Measurements from ENCODE around the gene MON1B.
"Not testable (repeated sequence)": the region's sequence is repeated elsewhere in the genome, so short reads cannot be mapped to it uniquely, and the experiment has no call there.

The MON1B gene

GRCh38 chr16:77190478-77191258 is at the start of gene MON1B:
Gene MON1B (plus strand): TSS chr16:77191190. CDS start chr16:77191486, 296 bp downstream.
- DNase-seq, result peak; percentile 95 to 100 (median 96)
- intact Hi-C loops (cut with DNase I), result no loop called here

- DNase-seq, result no peak
- intact Hi-C loops (cut with DNase I), result no loop called here
Observed at GRCh38 chr16:77143364-77143763, 47.6 kb upstream of the MON1B start.

- DNase-seq, result no peak
- intact Hi-C loops (cut with DNase I), result no loop called here
Observed at GRCh38 chr16:77148121-77148520, 42.9 kb upstream of the MON1B start.

GRCh38 chr16:77157346-77158058 is 33.5 kb upstream of the MON1B start:
- intact Hi-C loops (cut with DNase I), result no loop called here
- DNase-seq, result no peak

- intact Hi-C loops (cut with DNase I), result no loop called here
Observed at GRCh38 chr16:77158293-77158692, 32.7 kb upstream of the MON1B start.

GRCh38 chr16:77165006-77165405 is 26.0 kb upstream of the MON1B start:
- intact Hi-C loops (cut with DNase I), result no loop called here
- DNase-seq, result no peak

More at GRCh38 chr16:77158293-77158692, 32.7 kb upstream of the MON1B start:
- peak in 1 of 10 donors; percentile 54 for DNase-seq

- DNase-seq; intact Hi-C loops (cut with DNase I): not testable (repeated sequence)
Observed at GRCh38 chr16:77165536-77166236, 25.3 kb upstream of the MON1B start.

GRCh38 chr16:77166726-77167125 is 24.3 kb upstream of the MON1B start:
- intact Hi-C loops (cut with DNase I), result no loop called here
- DNase-seq, result no peak

GRCh38 chr16:77168901-77169300 is 22.1 kb upstream of the MON1B start:
- intact Hi-C loops (cut with DNase I), result no loop called here
- no peak for DNase-seq

- intact Hi-C loops (cut with DNase I), result loop anchor here (5.0 kb wide), 2 partner anchors 892 to 1382 kb away; partner anchors contain the start of gene CNTNAP4
- peak in 6 of 10 donors; percentile 19 to 85 (median 36) for DNase-seq
Observed at GRCh38 chr16:77169650-77170236, 21.2 kb upstream of the MON1B start.

- intact Hi-C loops (cut with DNase I), result loop anchor here (5.0 kb wide), 2 partner anchors 894 to 1384 kb away; partner anchors contain the start of gene CNTNAP4
Observed at GRCh38 chr16:77170805-77171204, 20.2 kb upstream of the MON1B start.

GRCh38 chr16:77171745-77172635 is 19.0 kb upstream of the MON1B start:
- no peak for DNase-seq

More at GRCh38 chr16:77170805-77171204, 20.2 kb upstream of the MON1B start:
- no peak for DNase-seq

GRCh38 chr16:77172951-77173350 is 18.0 kb upstream of the MON1B start:
- no peak for DNase-seq
- intact Hi-C loops (cut with DNase I), result loop anchor here (5.0 kb wide), 2 partner anchors 896 to 1386 kb away; partner anchors contain the start of gene CNTNAP4

More at GRCh38 chr16:77171745-77172635, 19.0 kb upstream of the MON1B start:
- intact Hi-C loops (cut with DNase I), result loop anchor here (5.0 kb wide), 2 partner anchors 895 to 1385 kb away; partner anchors contain the start of gene CNTNAP4

GRCh38 chr16:77183137-77183536 is 7.9 kb upstream of the MON1B start:
- intact Hi-C loops (cut with DNase I), result no loop called here
- DNase-seq, result no peak

- DNase-seq; intact Hi-C loops (cut with DNase I): not testable (repeated sequence)
Observed at GRCh38 chr16:77186298-77186697, 4.7 kb upstream of the MON1B start.

- peak in 1 of 10 donors; percentile 78 for DNase-seq
- intact Hi-C loops (cut with DNase I), result no loop called here
Observed at GRCh38 chr16:77190190-77190477, 856 bp upstream of the MON1B start.

- intact Hi-C loops (cut with DNase I), result no loop called here
Observed at GRCh38 chr16:77191259-77191969, 424 bp downstream of the MON1B start.

GRCh38 chr16:77193377-77193776 is 2.4 kb downstream of the MON1B start:
- intact Hi-C loops (cut with DNase I), result no loop called here
- no peak for DNase-seq

More at GRCh38 chr16:77191259-77191969, 424 bp downstream of the MON1B start:
- peak in 3 of 10 donors; percentile 16 to 88 (median 24) for DNase-seq
